Measurements from ENCODE around the gene SBF1.
"Not testable (repeated sequence)": the region's sequence is repeated elsewhere in the genome, so short reads cannot be mapped to it uniquely, and the experiment has no call there.

The SBF1 gene

GRCh38 chr22:50443801-50444625 is 30.8 kb downstream of the SBF1 start:
- DNase-seq (ENCODE audit: low spot score) = no peak

- DNase-seq (ENCODE audit: low spot score) = no peak
Observed at GRCh38 chr22:50443197-50443596, 31.6 kb downstream of the SBF1 start.

DNA sequence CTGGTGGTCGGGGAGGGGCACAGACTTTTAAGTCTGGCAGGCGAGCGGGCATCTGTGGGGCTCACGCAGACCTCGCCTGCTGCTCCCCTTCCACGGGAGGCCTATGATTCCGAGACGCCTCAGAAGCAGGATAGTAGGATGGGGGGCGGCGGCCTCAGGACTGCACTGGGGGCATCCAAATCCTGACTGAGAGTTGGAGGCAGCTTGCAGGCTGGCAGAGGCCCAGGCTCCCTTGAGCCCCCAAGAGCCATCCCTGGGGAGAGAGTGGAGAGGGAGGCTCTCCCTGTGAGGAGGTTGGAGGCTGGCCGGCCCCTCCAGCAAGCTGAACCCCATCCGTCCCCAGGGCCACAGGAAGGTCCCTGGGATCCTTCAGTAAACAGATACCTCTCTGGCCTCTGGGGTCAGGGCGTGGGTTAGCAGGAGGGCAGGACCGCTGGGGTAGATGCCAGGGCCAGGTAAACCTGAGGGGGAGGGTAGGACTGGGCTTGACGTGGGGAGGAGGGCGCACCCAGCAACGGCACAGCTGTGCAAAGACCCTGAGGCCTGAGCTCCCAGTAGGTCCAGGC is 33.3 kb downstream of the SBF1 start:
- no peak for DNase-seq (ENCODE audit: low spot score)

- DNase-seq (ENCODE audit: low spot score) = no peak
Observed at GRCh38 chr22:50440544-50441249, 34.1 kb downstream of the SBF1 start.

DNA sequence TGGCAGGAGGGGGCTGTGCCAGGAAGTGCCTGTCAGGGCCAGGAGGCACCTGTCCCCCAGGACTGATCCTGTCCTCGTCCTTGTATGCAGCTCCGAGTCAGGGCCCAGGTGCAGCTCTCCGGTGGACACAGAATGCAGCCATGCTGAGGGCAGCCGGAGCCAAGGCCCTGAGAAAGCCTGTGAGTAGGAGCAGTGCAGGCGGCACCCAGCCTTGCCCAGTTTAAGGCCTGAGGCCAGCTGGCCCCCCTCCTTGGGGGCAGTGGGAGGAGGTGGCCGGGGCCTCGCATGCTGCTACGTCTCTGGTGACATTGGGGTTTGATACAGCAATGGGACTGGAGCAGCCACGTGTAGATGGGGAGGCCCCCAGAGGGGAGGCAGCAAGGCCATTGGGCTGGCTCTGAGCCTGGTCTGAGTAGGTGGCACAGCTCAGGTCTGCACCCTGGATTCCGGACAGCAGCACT is 34.9 kb downstream of the SBF1 start:
- DNase-seq (ENCODE audit: low spot score) = no peak

DNA sequence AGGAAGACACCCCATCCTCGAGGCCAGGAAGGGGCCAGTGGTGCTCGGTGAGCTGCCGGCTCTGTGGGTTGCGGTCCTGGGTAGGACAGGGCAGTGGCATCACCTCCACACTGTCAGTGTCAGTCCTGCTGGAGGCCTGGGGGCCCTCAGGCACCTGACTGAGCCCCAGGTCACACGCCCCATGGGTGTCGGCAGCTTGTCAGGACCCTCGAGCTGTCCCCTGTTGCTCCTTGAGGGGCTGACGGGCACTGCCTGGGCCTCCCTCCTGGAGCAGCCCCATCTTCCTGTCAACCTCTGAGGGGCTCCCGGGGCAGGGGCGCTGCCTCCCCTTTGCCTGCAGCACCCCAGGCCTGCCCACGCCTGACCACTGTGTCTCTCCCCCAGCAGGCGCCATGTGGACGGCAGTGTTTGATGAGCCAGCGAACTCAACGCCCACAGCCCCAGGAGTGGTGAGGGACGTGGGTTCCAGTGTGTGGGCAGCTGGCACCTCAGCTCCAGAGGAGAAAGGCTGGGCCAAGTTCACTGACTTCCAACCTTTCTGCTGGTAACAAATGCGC is 35.4 kb downstream of the SBF1 start:
- DNase-seq (ENCODE audit: low spot score) = no peak

- no peak for DNase-seq (ENCODE audit: low spot score)
Observed at GRCh38 chr22:50438305-50439275, 36.2 kb downstream of the SBF1 start.

- no peak for DNase-seq (ENCODE audit: low spot score)
Observed at GRCh38 chr22:50437511-50438304, 37.1 kb downstream of the SBF1 start.

- no peak for DNase-seq (ENCODE audit: low spot score)
Observed at GRCh38 chr22:50436841-50437341, 37.9 kb downstream of the SBF1 start.

GRCh38 chr22:50436015-50436830 is 38.6 kb downstream of the SBF1 start:
- no peak for DNase-seq (ENCODE audit: low spot score)

DNA sequence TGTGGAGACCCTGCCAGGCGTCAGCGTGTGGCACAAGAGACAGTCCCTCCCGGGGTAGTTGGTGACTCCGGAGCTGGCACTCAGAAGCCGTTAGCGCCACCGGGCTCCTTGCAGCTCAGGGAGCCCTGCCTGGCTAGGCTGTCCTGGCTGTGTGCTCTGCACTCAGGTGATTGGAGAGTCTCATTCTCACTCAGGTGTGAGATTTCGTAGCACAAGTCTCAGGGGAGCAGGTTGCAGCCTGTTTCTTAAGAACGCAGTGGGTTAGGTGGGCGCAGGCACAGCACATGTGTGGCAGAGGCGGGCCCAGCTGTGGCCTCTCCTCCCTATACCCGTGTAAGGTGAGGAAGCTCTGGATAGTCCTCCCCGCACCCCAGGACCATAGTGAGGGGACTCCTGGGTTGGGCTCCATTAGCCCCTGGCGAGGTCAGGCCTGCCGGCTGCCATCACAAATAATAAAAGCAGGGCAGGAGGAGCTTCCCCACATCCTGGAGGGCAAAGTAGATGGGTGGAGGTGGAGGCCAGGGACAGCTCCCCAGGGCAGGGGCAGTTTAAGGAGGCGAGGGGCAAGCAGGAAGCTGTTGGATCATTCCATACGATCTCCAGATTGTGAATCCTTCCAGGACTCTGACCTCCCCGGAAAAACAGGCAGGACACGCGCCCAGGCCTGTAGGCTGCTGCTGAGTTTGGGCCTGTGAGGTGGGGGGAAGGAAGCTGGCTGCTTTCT is 39.4 kb downstream of the SBF1 start:
- DNase-seq (ENCODE audit: low spot score) = no peak

DNA sequence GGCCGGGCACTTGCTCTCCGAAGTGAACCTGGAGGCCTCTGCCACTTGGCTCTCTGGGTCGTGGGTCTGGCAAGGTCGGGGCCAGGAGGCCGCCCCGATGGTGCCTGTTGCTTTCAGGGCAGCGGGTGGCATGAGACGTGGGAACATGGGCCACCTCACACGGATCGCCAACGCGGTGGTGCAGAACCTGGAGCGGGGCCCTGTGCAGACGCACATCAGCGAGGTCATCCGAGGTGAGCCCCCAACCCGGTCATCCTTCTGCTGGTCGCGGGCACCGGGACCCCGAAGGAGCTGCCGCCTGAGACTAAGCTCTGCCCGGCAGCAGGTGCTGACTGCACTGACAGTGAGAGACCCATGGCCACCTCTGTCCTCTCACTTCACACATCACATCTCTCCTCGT is 40.0 kb downstream of the SBF1 start:
- no peak for DNase-seq (ENCODE audit: low spot score)

DNA sequence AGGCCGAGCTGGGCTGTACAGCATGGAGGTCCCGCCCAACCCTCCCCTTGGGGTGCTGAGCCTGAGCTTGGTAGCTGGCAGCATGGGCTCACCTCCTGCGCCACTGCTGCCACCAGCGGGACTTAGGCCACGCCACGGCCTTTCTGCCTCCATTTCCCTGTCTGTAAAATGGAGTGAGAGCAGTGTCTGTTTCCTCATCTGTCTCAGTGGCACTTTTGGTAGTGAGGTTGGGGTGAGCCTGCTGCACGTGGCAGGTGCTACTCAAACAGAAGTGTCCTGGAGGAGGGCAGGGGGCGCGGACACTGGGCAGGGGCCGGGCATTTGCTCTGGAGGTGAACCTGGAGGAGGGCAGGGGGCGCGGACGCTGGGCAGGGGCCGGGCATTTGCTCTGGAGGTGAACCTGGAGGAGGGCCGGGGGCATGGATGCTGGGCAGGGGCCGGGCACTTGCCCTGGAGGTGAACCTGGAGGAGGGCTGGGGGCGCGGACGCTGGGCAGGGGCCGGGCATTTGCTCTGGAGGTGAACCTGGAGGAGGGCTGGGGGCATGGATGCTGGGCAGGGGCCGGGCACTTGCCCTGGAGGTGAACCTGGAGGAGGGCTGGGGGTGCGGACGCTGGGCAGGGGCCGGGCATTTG is 41.8 kb downstream of the SBF1 start:
- not testable (repeated sequence) for DNase-seq (ENCODE audit: low spot score)

GRCh38 chr22:50432131-50432876 is 42.5 kb downstream of the SBF1 start:
- peak; percentile 36 for DNase-seq (ENCODE audit: low spot score)

GRCh38 chr22:50425179-50425916 is 49.5 kb downstream of the SBF1 start:
- no peak for DNase-seq (ENCODE audit: low spot score)

- no peak for DNase-seq (ENCODE audit: low spot score)
Observed at GRCh38 chr22:50423956-50424355, 50.9 kb downstream of the SBF1 start.

Measured in ecto neural progenitor cell (in vitro differentiated cells).